ENCODE data around the gene MGMT.

DNA sequence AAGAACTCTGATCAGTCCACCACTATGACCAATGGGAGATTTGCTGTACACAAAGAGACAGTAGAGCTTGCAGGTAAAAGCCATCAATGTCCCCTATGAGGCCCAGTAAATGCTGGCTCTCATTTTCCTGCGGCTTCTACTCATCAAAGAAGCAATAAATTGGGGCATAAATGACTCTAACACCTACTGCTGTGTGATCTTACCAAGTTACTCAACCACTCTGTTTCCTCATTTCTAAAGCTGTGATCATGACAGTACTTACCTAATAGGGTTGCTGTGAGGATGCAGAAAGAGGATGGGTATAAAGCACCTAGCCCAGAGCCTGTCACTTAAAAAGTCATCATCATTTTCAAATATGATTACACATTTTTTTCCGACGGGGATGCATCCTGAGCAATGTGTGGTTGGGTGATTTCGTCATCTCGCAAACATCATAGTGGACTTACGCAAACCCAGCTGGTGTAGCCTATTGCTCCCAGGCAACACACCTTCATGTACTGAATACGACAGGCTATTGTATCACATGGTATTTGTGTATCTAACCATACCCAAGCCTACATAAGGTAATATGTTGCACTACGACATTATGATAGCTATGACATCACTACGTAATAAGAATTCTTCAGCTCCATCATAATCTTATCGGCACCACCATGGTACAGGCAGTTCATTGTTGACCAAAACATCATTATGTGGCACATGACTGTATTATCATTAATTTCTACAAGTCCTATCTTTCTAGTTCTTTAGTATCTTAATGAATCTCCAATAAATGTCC is 7.1 kb upstream of the MGMT start:
- no peak for TF ChIP-seq ZNF274 (IDR thresholded peaks at IDR 0.05; ENCODE audit: low read depth, low read length)
- TF ChIP-seq YY1 (IDR thresholded peaks at IDR 0.05; ENCODE audit: insufficient read depth, insufficient read length): no peak
